Stimulated activated CD4-positive, alpha-beta T cell treated with anti-CD3 and anti-CD28 coated beads, Interleukin-4, amount 100 ng/mL, for 48 hours (primary cell): Measurements from ENCODE around the gene MRPL51.

Experiments
- DNase-seq, 2 donors: peaks; one replicate each; pipeline ENCODE4 v3.0.0-alpha.2; 2020; ENCODE audit warnings: low read depth in 2 of 2

Gene MRPL51

DNA sequence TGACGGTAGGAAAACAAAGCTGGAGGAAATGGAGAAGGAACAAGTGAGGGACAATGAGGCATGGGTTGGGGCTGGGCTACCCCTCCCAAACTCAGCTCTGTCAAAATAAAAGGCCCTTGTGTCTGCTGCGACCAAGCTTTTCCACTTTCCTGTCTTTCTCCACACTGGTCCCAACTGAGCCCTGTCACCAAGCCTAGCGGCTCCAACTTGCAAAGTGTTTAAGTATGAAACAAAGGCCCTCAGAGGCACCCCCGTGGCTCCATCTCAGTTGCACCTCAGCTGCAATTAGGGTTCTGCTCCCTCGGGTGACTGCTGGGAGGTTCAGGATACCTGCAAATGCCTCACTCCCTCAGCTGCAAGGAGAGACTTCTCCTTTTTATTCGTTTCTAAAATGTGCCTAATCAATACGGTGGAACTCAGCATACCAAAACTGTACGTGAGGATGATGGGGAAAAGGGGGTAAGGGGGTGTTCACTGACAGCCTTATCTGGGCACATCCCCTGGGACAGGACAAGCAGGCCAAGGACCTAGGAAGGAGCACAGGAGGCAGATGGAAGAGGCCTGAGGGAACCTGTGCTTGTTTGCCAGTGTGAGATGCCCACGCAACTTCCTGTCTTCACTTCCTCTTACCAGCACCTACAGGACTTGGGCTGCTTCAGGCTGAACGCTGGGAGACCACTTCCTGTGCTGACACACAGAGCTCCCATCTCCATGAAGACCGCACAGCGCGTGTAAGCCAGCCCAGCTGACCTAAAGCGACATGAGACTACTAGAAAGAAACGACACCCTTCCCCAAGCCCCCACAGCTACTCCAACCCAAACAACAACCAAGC lies 31.4 kb downstream of the MRPL51 start:
- peak; percentile 67 to 80 for DNase-seq

DNA sequence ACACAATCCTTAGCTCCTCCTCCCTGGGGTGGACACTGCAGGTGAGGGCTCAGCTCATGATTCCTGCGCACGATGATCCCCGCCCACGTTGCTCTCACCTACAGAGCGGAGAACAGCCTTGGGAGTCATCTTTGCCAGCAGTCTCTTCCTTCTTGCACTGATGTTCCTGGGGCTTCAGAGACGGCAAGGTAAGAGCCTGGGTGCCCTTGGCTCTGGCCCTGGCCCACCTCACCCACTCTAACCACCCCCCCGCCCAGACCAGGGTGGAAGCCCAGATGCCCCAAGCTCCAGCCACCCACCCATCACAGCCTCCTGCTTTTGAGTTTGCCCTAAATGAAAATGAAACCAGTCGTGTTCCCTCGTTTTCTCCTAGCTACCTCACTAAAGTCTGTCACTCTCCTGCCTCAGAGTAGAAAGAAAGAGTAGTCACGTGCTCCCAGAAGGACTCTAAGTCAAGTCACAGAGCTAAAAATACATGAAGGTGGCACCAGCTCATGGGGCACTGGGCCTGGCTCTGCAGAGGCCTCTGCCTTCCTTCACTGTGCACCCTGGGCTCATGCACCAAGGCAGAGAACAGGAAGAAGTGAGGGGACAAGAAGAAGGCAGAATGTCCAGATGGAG lies 32.2 kb downstream of the MRPL51 start:
- no peak for DNase-seq

GRCh38 chr12:6459004-6459337 lies 34.1 kb downstream of the MRPL51 start:
- DNase-seq: no peak

- no peak for DNase-seq
Observed at GRCh38 chr12:6458281-6459003, 34.6 kb downstream of the MRPL51 start.

GRCh38 chr12:6457220-6457945 lies 35.7 kb downstream of the MRPL51 start:
- no peak for DNase-seq

DNA sequence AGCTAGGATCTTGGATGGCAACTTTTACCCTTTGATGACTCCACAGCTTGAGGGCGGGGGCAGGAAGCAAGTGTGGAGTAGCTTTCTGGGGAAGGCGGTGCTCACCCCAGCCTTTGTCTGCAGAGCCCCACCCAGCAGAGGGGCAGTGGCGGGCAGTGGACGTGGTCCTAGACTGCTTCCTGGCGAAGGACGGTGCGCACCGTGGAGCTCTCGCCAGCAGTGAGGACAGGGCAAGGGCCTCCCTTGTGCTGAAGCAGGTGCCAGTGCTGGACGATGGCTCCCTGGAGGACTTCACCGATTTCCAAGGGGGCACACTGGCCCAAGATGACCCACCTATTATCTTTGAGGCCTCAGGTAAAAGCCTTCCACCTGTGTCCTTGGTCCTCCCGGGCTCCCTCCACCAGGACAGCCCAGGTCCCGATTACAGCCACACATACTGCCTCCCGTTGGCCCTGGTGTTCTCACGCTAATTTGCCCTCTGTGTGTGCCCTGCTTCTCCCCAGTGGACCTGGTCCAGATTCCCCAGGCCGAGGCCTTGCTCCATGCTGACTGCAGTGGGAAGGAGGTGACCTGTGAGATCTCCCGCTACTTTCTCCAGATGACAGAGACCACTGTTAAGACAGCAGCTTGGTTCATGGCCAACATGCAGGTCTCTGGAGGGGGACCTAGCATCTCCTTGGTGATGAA lies 40.0 kb downstream of the MRPL51 start:
- no peak for DNase-seq

DNA sequence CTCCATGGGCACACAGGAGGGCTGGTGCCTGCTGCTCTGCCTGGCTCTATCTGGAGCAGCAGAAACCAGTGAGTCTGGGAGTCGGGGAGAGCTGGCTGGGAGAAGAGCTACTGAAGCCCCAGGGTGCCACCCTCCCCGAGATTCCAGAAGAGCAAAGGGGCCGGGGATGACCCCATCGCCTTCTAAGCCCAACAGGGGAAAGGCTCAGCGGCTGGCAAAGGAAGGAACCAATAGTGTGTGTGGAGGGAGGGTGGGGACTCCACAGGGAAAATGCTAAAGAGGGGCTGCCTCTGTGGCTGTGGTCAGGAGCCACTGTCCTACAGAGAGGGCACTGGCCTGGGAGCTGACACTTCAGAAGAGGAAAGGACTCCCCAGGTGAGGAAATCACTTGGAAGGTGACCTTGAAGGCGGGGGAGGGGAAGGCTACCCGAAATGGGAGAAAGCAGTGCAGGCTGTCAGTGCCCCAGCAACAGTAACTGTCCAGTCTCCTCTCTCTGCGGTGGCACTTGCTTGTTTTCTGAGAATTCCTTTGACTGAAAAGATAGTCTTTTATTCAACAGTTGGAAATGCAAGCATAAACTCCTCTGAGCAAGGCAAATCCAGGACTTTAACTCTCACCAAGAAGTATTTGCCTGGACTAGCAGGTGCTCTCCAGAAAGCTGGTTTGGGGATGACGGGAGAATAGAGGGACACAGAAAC lies 40.7 kb downstream of the MRPL51 start:
- DNase-seq: no peak

- peak in 1 of 2 donors; percentile 77 for DNase-seq
Observed at GRCh38 chr12:6451348-6452244, 41.5 kb downstream of the MRPL51 start, which contains the start of gene TAPBPL. Gene TAPBPL, plus strand, starts transcription at chr12:6452042. Its CDS starts 207 bp downstream, at chr12:6452249.

DNA sequence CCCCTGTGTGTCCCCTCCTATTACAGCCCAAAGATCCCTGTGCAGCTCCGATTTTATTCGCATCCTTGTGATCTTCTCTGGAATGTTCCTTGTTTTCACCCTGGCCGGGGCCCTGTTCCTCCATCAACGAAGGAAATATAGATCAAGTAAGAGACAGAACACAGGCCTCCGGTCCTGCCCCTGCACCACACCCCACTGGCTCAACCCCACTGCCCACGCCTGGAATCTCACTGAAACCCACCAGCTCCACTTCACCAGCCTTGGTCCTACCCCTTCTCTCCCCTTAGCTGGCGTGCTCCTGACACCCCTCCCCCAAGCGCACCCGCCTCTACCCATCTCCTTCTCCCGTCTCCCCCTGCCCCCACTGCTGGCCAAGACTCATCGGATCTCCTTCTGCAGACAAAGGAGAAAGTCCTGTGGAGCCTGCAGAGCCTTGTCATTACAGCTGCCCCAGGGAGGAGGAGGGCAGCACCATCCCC lies 42.2 kb downstream of the MRPL51 start:
- DNase-seq: no peak

GRCh38 chr12:6450091-6450868 lies 42.8 kb downstream of the MRPL51 start:
- no peak for DNase-seq

GRCh38 chr12:6444704-6445688 lies 48.1 kb downstream of the MRPL51 start, which contains the start of gene CD27:
Gene CD27, plus strand, starts transcription at chr12:6444955. Its CDS starts 141 bp downstream, at chr12:6445096.
- DNase-seq: no peak

- no peak for DNase-seq
Observed at GRCh38 chr12:6444031-6444430, 49.0 kb downstream of the MRPL51 start.

DNA sequence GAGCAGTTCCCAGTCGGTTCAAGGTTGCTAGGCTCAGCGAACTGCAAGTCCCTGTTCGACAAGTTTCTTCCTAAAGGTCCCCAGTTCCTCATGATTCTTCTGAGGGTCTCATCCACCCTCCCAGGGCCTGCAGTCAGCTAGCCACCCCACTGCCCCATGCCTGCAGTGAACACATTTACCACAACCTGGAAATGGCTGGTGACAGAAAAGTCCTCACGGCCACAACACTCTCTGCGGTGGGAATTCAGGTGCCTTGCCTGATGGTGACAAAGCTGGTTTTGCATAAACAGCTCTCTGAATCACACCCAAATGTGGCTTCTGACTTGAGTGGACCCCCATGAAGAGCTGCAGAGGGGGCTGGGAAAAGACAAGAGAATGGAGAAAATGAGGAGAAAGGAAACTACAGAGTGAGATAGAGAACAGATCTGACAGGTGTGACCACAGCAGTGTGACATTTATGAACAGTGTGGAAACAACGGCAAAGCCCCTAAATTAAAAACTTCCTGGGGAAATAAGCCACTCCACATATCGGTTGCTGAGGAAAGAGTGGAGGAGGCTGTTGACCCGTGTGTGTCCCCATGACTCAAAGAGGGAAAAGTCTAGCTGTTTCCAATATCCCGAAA lies 49.6 kb downstream of the MRPL51 start:
- peak in 1 of 2 donors; percentile 55 for DNase-seq

DNA sequence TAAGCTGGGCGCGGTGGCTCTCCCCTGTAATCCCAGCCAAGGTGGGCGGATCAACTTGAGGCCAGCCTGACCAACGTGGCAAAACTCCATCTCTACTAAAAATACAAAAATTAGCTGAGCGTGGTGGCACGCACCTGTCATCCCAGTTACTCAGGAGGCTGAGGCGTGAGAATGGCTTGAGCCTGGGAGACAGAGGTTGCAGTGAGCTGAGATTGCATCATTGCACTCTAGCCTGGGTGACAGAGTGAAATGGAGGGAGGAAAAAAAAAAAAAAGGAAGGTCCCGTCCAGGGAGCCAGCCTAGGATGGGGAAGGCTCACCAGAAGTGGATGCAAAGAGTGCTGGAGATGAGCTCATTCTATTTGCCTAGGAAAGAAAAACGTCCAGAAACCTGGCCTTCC lies 50.2 kb downstream of the MRPL51 start:
- DNase-seq: no peak
